ENCODE results near the gene WDR62. TPM values are rescaled to one million over a fixed set of nuclear protein-coding genes. Genes with fewer than 3 reads are reported as not detected.

WDR62 gene
- total RNA-seq, 1 experiment from 2014 or later = 32.9 TPM

GRCh38 chr19:36054119-36054732, 471 bp upstream of the WDR62 start, which contains the start of gene THAP8:
THAP8 (minus strand) TSS chr19:36054285; CDS start chr19:36054217, 68 bp downstream.
- Mint-ChIP-seq H3K27me3 (ENCODE audit: insufficient read depth, unreplicated experiment) (no peaks in the 10 kb centered on the region), H3K4me3 (ENCODE audit: unreplicated experiment) (peak within 1 kb of the TSS; percentile 88), H3K27ac (ENCODE audit: unreplicated experiment) (peak within 1 kb of the TSS; percentile 82), H3K9me3 (ENCODE audit: unreplicated experiment) (no peaks in the 10 kb centered on the region), H3K36me3 (ENCODE audit: insufficient read depth, unreplicated experiment) (peaks cover 47% of the 10 kb centered on the region), H3K4me1 (ENCODE audit: low read depth, unreplicated experiment) (peaks cover 25% of the 10 kb centered on the region)
- no peaks in the 10 kb centered on the region for H3K9me3 ChIP-seq
- H3K4me3 ChIP-seq (ENCODE audit: low read depth, low read length) = peak within 1 kb of the TSS; percentile 61
- intact Hi-C loops (cut with micrococcal nuclease; ENCODE audit: unreplicated experiment) = loop anchor here (1.0 to 5.0 kb wide), 9 partner anchors 12 to 352 kb away; partner anchors contain the start of genes ALKBH6, HSPB6, SDHAF1 and SYNE4
- POLR2A ChIA-PET = interaction anchor here (0.5 to 1.7 kb wide), 7 partner anchors 12 to 306 kb away, joined by 3 to 15 read pairs (median 10); partner anchors contain the start of genes ALKBH6, LIN37, POLR2I and SYNE4
- H3K4me1 ChIP-seq = peaks cover 22% of the 10 kb centered on the region; the same call in 1 of the 2 replicates
- CTCF ChIA-PET = interaction anchor here (0.8 to 1.1 kb wide), 4 partner anchors 40 to 74 kb away, joined by 3 to 6 read pairs (median 5); partner anchors contain the start of genes ALKBH6 and SYNE4
- peaks cover 1% of the 10 kb centered on the region for H3K36me3 ChIP-seq (ENCODE audit: control insufficient read depth, insufficient read depth, low read length)
- H3K27me3 ChIP-seq (replicated peaks; ENCODE audit: control insufficient read depth, insufficient read depth, low read length) = no peaks in the 10 kb centered on the region
- TF ChIP-seq CTCF (IDR thresholded peaks at IDR 0.05; ENCODE audit: insufficient read depth in 1 of 2, low read depth in 1 of 2, low read length in 1 of 2, severe bottlenecking in 1 of 2, unreplicated experiment in 1 of 2) = peak in 1 of 2 experiments; percentile 43
- DNase-seq = peak; percentile 99 to 100
- BruUV-seq (replicated peaks) = no TSS peak

- ChIA-PET CTCF (interaction anchor here (0.9 to 1.1 kb wide), 2 partner anchors 56 to 69 kb away, joined by 3 read pairs; partner anchors contain the start of genes POLR2I and TBCB), POLR2A (no interaction called here)
- peak overlapping the region; percentile 18 for H3K4me3 Mint-ChIP-seq (ENCODE audit: unreplicated experiment)
- Histone ChIP-seq H3K27me3 (replicated peaks; ENCODE audit: control insufficient read depth, insufficient read depth, low read length) (no peaks in the 10 kb centered on the region), H3K4me3 (ENCODE audit: low read depth, low read length) (no peak overlapping the region), H3K36me3 (ENCODE audit: control insufficient read depth, insufficient read depth, low read length) (no peaks in the 10 kb centered on the region), H3K9me3 (no peaks in the 10 kb centered on the region), H3K4me1 (peaks cover 22% of the 10 kb centered on the region; the same call in 1 of the 2 replicates)
- intact Hi-C loops (cut with micrococcal nuclease; ENCODE audit: unreplicated experiment) = no loop called here
- peaks cover 22% of the 10 kb centered on the region for H3K4me1 Mint-ChIP-seq (ENCODE audit: low read depth, unreplicated experiment)
- peak overlapping the region; percentile 62 for H3K27ac Mint-ChIP-seq (ENCODE audit: unreplicated experiment)
- BruUV-seq (replicated peaks) = no TSS peak
- peak; percentile 34 to 46 for DNase-seq
- peaks cover 60% of the 10 kb centered on the region for H3K36me3 Mint-ChIP-seq (ENCODE audit: insufficient read depth, unreplicated experiment)
- no peaks in the 10 kb centered on the region for H3K27me3 Mint-ChIP-seq (ENCODE audit: insufficient read depth, unreplicated experiment)
- no peaks in the 10 kb centered on the region for H3K9me3 Mint-ChIP-seq (ENCODE audit: unreplicated experiment)
- TF ChIP-seq CTCF (IDR thresholded peaks at IDR 0.05; ENCODE audit: insufficient read depth in 1 of 2, low read depth in 1 of 2, low read length in 1 of 2, severe bottlenecking in 1 of 2, unreplicated experiment in 1 of 2) = no peak
These were observed 3.9 kb downstream of the WDR62 start for GRCh38 chr19:36058481-36059179.

GRCh38 chr19:36059180-36059910, 4.6 kb downstream of the WDR62 start:
- Histone ChIP-seq H3K9me3 (no peaks in the 10 kb centered on the region), H3K4me3 (ENCODE audit: low read depth, low read length) (no peak overlapping the region), H3K4me1 (peaks cover 22% of the 10 kb centered on the region; the same call in 1 of the 2 replicates), H3K27me3 (replicated peaks; ENCODE audit: control insufficient read depth, insufficient read depth, low read length) (no peaks in the 10 kb centered on the region), H3K36me3 (ENCODE audit: control insufficient read depth, insufficient read depth, low read length) (no peaks in the 10 kb centered on the region)
- TF ChIP-seq CTCF (IDR thresholded peaks at IDR 0.05; ENCODE audit: insufficient read depth in 1 of 2, low read depth in 1 of 2, low read length in 1 of 2, severe bottlenecking in 1 of 2, unreplicated experiment in 1 of 2) = no peak
- Mint-ChIP-seq H3K4me3 (ENCODE audit: unreplicated experiment) (no peak overlapping the region), H3K36me3 (ENCODE audit: insufficient read depth, unreplicated experiment) (peaks cover 59% of the 10 kb centered on the region), H3K4me1 (ENCODE audit: low read depth, unreplicated experiment) (peaks cover 22% of the 10 kb centered on the region), H3K9me3 (ENCODE audit: unreplicated experiment) (no peaks in the 10 kb centered on the region), H3K27me3 (ENCODE audit: insufficient read depth, unreplicated experiment) (no peaks in the 10 kb centered on the region), H3K27ac (ENCODE audit: unreplicated experiment) (peak overlapping the region; percentile 62)
- CTCF ChIA-PET = interaction anchor here (0.5 to 1.1 kb wide), 4 partner anchors 21 to 1925 kb away, joined by 3 to 6 read pairs (median 3); partner anchors contain the start of genes POLR2I and TBCB
- BruUV-seq (replicated peaks) = no TSS peak
- POLR2A ChIA-PET = no interaction called here
- no peak for DNase-seq
- intact Hi-C loops (cut with micrococcal nuclease; ENCODE audit: unreplicated experiment) = no loop called here

All from Caco-2 (cell line).